PC-9 (cell line): ENCODE data around the gene RBM19. TPM values are rescaled to one million over a fixed set of nuclear protein-coding genes. Genes with fewer than 3 reads are reported as not detected.
"Not testable (repeated sequence)": the region's sequence is repeated elsewhere in the genome, so short reads cannot be mapped to it uniquely, and the experiment has no call there.

Experiments
- BruUV-seq: library from RNA; stranded (reverse); fragments of 400-500 nt; replicated peaks from 2 replicates; lab custom pipeline; 2021; lab: Mats Ljungman, UMichigan
- CTCF ChIA-PET: fragments of 300-600 bp; sonication (Branson Sonifier 250); formaldehyde crosslinking; loops from one replicate; lab custom pipeline; 2022; ENCODE audit warnings: antibody characterized with exemption; lab: Charles Lee
- POLR2A ChIA-PET: fragments of 300-600 bp; sonication (Branson Sonifier 250); formaldehyde crosslinking; loops from one replicate; lab custom pipeline; 2022; ENCODE audit warnings: antibody characterized with exemption; ENCODE audit not compliant: unreplicated experiment; lab: Charles Lee
- DNase-seq, 2 experiments: peaks; one replicate each; pipeline versions ENCODE4 v3.0.0 to v3.0.0-alpha.2; 2015 to 2022; ENCODE audit warnings: mixed read lengths in 1 of 2
- H2AFZ ChIP-seq: fragments of 200-600 bp; sonication (generic); 2 replicates; pipeline ENCODE4 v1.8.1; 2017; ENCODE audit warnings: antibody characterized with exemption
- H3F3A ChIP-seq: fragments of 200-600 bp; sonication (generic); 2 replicates; pipeline ENCODE4 v1.8.1; 2017; ENCODE audit warnings: antibody characterized with exemption, mild to moderate bottlenecking, low read depth; ENCODE audit not compliant: insufficient read depth
- H3K27ac ChIP-seq: fragments of 200-600 bp; sonication (generic); 2 replicates; pipeline ENCODE4 v1.6.1; 2016; ENCODE audit warnings: mixed run types
- H3K27me3 ChIP-seq: fragments of 200-600 bp; sonication (generic); 2 replicates; pipeline ENCODE4 v1.6.1; 2016; ENCODE audit warnings: low read depth, mixed run types; ENCODE audit not compliant: insufficient read depth
- H3K36me3 ChIP-seq: fragments of 200-600 bp; sonication (generic); 2 replicates; pipeline ENCODE4 v1.6.1; 2016; ENCODE audit warnings: low read depth, mixed run types
- H3K4me1 ChIP-seq: fragments of 200-600 bp; sonication (generic); replicated peaks from 2 replicates; pipeline ENCODE4 v1.6.1; 2016; ENCODE audit warnings: mixed run types; ENCODE audit not compliant: insufficient read depth
- H3K4me2 ChIP-seq: fragments of 200-600 bp; sonication (generic); 2 replicates; pipeline ENCODE4 v1.6.1; 2017; ENCODE audit warnings: mixed run types
- H3K4me3 ChIP-seq: fragments of 200-600 bp; sonication (generic); 2 replicates; pipeline ENCODE4 v1.6.1; 2016; ENCODE audit warnings: mixed run types
- H3K79me2 ChIP-seq: fragments of 200-600 bp; sonication (generic); 2 replicates; pipeline ENCODE4 v1.6.1; 2017; ENCODE audit warnings: low read depth, mixed run types
- H3K9me2 ChIP-seq: fragments of 200-600 bp; sonication (generic); 2 replicates; pipeline ENCODE4 v1.8.1; 2017; ENCODE audit warnings: mild to moderate bottlenecking; ENCODE audit not compliant: insufficient read depth
- H3K9me3 ChIP-seq: fragments of 200-600 bp; sonication (generic); 2 replicates; pipeline ENCODE4 v1.8.1; 2016; ENCODE audit warnings: low read depth; ENCODE audit not compliant: insufficient read depth
- H4K20me1 ChIP-seq: fragments of 200-600 bp; sonication (generic); 2 replicates; pipeline ENCODE4 v1.8.1; 2017; ENCODE audit not compliant: insufficient read depth
- EZH2 ChIP-seq: fragments of 200-600 bp; sonication (generic); IDR thresholded peaks from 2 replicates; pipeline ENCODE4 v1.8.0; 2017; ENCODE audit warnings: antibody characterized with exemption, low read depth
- intact Hi-C: fragments of 100-400 bp; cut with micrococcal nuclease; formaldehyde crosslinking; loops from one replicate; pipeline ENCODE4 v1.10.0; 2022; ENCODE audit not compliant: unreplicated experiment
- total RNA-seq: library from RNA; stranded (reverse); gene quantifications from 2 replicates; pipeline ENCODE4 v1.2.3, GENCODE V29; 2021
- TF ChIP-seq, protein P1 (sequence below): fragments of 200-600 bp; sonication (generic); conservative IDR thresholded peaks from 2 replicates; pipeline ENCODE4 v1.6.1; 2017; ENCODE audit warnings: mixed run types, antibody characterized with exemption, mild to moderate bottlenecking, moderate library complexity

Gene RBM19
- total RNA-seq, 1 experiment from 2014 or later: 23.8 TPM

DNA sequence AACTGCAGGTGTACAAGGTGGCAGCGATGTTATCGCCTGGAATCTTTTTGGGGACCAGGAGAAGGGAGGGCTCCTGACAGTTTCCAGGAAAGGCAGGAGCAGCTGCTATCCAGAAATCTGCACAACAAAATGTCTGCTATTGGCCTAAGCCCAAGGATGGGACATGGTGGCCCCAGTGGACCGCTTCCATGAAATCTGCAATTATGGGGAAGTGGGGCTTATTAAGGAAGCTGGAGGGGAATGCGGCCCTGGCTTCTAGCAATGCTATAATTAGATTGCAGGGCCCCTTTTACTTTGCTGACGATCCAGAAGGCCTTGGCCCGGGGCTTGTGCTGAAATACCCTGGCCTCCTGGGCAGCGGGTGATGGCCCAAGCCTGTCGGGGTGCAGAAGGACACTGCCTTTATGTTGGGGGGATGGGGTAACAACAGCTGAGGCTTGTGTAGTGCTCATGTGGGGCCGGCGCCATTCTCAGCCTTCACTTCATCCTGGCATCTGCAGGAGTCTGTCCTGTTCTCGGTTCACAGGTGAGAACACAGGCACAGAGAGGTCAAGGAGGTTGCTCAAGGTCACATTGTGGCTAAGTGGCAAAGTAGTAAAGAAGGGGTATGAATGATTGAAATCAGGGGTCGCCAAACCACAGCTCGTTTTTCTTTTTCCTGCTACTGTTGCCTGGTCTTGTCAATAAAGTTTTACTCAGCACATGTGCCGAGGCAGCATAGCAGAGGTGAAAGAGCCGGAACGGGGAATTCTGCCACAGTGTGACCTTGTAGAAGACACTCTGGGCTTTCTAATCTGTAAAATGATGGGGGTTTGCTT lies 153.5 kb downstream of the RBM19 start:
- Histone ChIP-seq H3K4me1 (no peaks in the 10 kb centered on the region), H2AFZ (no peak overlapping the region), H3K9me3 (no peaks in the 10 kb centered on the region), H3K4me2 (no peak overlapping the region), H3K36me3 (no peaks in the 10 kb centered on the region), H3K27ac (no peak overlapping the region), H3K4me3 (no peak overlapping the region), H3K27me3 (no peaks in the 10 kb centered on the region), H3F3A (no peaks in the 10 kb centered on the region), H3K9me2 (no peaks in the 10 kb centered on the region), H4K20me1 (no peaks in the 10 kb centered on the region), H3K79me2 (no peaks in the 10 kb centered on the region)
- intact Hi-C loops: no loop called here
- CTCF ChIA-PET: interaction anchor here (0.6 kb wide), 1 partner anchor 43 kb away, joined by 4 read pairs; no protein-coding TSS in a partner anchor
- DNase-seq: no peak
- no TSS peak for BruUV-seq
- POLR2A ChIA-PET: no interaction called here
- no peak for TF ChIP-seq EZH2
- TF ChIP-seq, protein P1, sequence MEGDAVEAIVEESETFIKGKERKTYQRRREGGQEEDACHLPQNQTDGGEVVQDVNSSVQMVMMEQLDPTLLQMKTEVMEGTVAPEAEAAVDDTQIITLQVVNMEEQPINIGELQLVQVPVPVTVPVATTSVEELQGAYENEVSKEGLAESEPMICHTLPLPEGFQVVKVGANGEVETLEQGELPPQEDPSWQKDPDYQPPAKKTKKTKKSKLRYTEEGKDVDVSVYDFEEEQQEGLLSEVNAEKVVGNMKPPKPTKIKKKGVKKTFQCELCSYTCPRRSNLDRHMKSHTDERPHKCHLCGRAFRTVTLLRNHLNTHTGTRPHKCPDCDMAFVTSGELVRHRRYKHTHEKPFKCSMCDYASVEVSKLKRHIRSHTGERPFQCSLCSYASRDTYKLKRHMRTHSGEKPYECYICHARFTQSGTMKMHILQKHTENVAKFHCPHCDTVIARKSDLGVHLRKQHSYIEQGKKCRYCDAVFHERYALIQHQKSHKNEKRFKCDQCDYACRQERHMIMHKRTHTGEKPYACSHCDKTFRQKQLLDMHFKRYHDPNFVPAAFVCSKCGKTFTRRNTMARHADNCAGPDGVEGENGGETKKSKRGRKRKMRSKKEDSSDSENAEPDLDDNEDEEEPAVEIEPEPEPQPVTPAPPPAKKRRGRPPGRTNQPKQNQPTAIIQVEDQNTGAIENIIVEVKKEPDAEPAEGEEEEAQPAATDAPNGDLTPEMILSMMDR: no peak

DNA sequence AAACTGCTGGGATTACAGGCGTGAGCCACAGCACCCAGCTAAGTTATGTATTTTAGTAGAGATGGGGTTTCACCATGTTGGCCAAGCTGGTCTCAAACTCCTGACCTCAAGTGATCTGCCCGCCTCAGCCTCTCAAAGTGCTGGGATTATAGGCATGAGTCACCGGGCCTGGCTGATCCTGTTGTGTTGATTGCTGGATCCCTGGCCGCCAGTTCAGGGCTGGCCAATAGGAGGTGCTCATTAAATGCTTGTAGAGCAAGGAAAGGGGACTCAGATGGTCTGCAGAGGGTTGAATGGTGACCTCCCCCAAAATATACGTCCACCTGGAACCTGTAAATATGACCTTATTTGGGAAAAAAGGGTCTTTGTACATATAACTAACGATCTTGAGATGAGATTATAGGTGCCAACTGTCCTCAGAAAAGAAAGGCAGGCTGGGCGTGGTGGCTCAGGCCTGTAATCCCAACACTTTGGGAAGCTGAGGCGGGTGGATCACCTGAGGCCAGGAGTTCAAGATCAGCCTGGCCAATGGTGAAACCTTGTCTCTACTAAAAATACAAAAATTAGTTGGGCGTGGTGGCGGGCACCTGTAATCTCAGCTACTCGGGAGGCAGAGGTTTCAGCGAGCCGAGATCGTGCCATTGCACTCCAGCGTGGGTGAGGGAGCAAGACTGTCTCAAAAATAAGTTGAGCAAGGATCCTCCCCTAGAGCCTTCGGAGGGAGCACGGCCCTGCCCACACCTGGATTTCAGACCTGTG lies 156.5 kb downstream of the RBM19 start:
- TF ChIP-seq, protein P1: peak; percentile 21; the same call in 1 of the 2 replicates
- H3K9me3 ChIP-seq, CTCF ChIA-PET, POLR2A ChIA-PET, H4K20me1 ChIP-seq, H3K9me2 ChIP-seq, DNase-seq, BruUV-seq, H3K36me3 ChIP-seq, intact Hi-C loops, H3K27ac ChIP-seq, H3K4me1 ChIP-seq, H3K4me2 ChIP-seq, H3K79me2 ChIP-seq, H2AFZ ChIP-seq, H3F3A ChIP-seq, H3K4me3 ChIP-seq, H3K27me3 ChIP-seq: not testable (repeated sequence)

DNA sequence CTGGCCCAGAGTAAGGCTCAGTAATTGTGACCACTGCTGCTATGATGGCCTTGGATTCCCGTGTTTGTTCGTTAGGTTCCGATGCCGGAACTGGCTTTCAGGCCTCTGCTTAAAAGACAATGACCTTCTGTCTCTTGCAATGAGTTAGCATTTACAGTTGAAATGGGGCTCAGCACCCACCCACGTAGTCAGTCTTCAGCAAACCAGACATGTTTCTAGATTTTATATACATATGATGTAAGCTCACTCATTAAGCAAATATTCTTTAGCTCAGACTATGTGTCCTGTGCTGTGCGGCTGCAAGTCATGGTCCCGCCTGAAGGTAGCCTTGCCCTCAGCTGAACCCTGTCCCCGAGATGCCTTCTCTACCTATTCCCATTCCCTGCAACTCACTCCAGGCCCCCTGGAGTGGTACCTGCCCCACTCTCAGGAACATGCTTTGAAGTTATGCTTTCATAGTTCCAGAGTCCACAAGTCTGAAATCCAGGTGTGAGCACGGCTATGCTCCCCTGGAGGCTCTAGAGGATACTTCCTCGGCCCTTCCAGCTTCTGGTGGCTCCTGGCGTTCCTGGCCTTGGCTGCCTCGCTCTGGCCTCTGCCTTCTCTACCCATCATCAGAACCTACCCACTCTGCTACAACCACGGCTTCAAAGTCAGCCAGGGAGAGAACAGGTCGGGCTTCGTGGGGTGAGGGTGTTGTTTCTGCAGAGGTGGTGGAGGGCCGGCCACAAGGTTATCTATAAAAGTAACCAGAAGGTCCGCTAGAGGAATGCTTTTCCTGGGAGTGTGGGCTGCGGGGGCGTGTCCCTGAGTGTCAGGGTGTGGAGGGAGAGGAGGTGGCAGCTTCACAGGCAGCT lies 157.8 kb downstream of the RBM19 start:
- DNase-seq: no peak
- Histone ChIP-seq H2AFZ (no peak overlapping the region), H4K20me1 (no peaks in the 10 kb centered on the region), H3K9me2 (no peaks in the 10 kb centered on the region), H3K36me3 (no peaks in the 10 kb centered on the region), H3K4me3 (no peak overlapping the region), H3K4me1 (no peaks in the 10 kb centered on the region), H3F3A (no peaks in the 10 kb centered on the region), H3K27ac (no peak overlapping the region), H3K27me3 (no peaks in the 10 kb centered on the region), H3K4me2 (no peak overlapping the region), H3K79me2 (no peaks in the 10 kb centered on the region), H3K9me3 (no peaks in the 10 kb centered on the region)
- POLR2A ChIA-PET: no interaction called here
- CTCF ChIA-PET: interaction anchor here (0.6 kb wide), 1 partner anchor 673 kb away, joined by 4 read pairs; the partner anchor contains the start of gene RASAL1
- intact Hi-C loops: no loop called here
- TF ChIP-seq EZH2: no peak
- TF ChIP-seq, protein P1: no peak
- BruUV-seq: no TSS peak
